ENCODE results near the gene UBE2E2.
"Not testable (repeated sequence)": the region's sequence is repeated elsewhere in the genome, so short reads cannot be mapped to it uniquely, and the experiment has no call there.

Gene UBE2E2

GRCh38 chr3:23615068-23615467, 411.9 kb downstream of the UBE2E2 start:
- H3K79me2 ChIP-seq (ENCODE audit: insufficient read depth, low read length), result no peaks in the 10 kb centered on the region
- no peaks in the 10 kb centered on the region for H3K9me2 ChIP-seq (replicated peaks; ENCODE audit: low read depth, low read length)
- no peak overlapping the region for H2AFZ ChIP-seq (ENCODE audit: low read length)
- H3K4me3 ChIP-seq (ENCODE audit: low read length, poor library complexity, severe bottlenecking), result no peak overlapping the region
- no peaks in the 10 kb centered on the region for H4K20me1 ChIP-seq (ENCODE audit: insufficient read depth, low read length, poor library complexity, severe bottlenecking)
- H3K4me2 ChIP-seq (ENCODE audit: low read depth, low read length, poor library complexity, severe bottlenecking), result no peak overlapping the region
- H3F3A ChIP-seq (ENCODE audit: low read depth), result no peaks in the 10 kb centered on the region
- H3K4me1 ChIP-seq (ENCODE audit: insufficient read depth, low read length, poor library complexity, severe bottlenecking), result peaks cover 9% of the 10 kb centered on the region
- H3K36me3 ChIP-seq (ENCODE audit: insufficient read depth, low read length), result no peaks in the 10 kb centered on the region
- H3K27me3 ChIP-seq (ENCODE audit: insufficient read depth, low read length, poor library complexity, severe bottlenecking), result no peaks in the 10 kb centered on the region
- no peaks in the 10 kb centered on the region for H3K9me3 ChIP-seq (ENCODE audit: insufficient read depth, low read depth, low read length)
- H3K9ac ChIP-seq (ENCODE audit: low read depth, low read length, poor library complexity, severe bottlenecking), result no peak overlapping the region
- TF ChIP-seq CTCF (conservative IDR thresholded peaks at IDR 0.05; ENCODE audit: low read length) (peak; percentile 35), EZH2phosphoT487 (IDR thresholded peaks at IDR 0.05; ENCODE audit: borderline replicate concordance) (no peak)

- not testable (repeated sequence) for H3F3A ChIP-seq (ENCODE audit: low read depth); H3K79me2 ChIP-seq (ENCODE audit: insufficient read depth, low read length); H3K27me3 ChIP-seq (ENCODE audit: insufficient read depth, low read length, poor library complexity, severe bottlenecking); H2AFZ ChIP-seq (ENCODE audit: low read length); H3K9me3 ChIP-seq (ENCODE audit: insufficient read depth, low read depth, low read length); H3K4me2 ChIP-seq (ENCODE audit: low read depth, low read length, poor library complexity, severe bottlenecking); H3K4me1 ChIP-seq (ENCODE audit: insufficient read depth, low read length, poor library complexity, severe bottlenecking); H3K9ac ChIP-seq (ENCODE audit: low read depth, low read length, poor library complexity, severe bottlenecking); H3K9me2 ChIP-seq (replicated peaks; ENCODE audit: low read depth, low read length); H4K20me1 ChIP-seq (ENCODE audit: insufficient read depth, low read length, poor library complexity, severe bottlenecking); H3K4me3 ChIP-seq (ENCODE audit: low read length, poor library complexity, severe bottlenecking); H3K36me3 ChIP-seq (ENCODE audit: insufficient read depth, low read length)
These were observed 415.3 kb downstream of the UBE2E2 start for GRCh38 chr3:23618475-23618874.

GRCh38 chr3:23619705-23620637, 416.8 kb downstream of the UBE2E2 start:
- Histone ChIP-seq H3K4me1 (ENCODE audit: insufficient read depth, low read length, poor library complexity, severe bottlenecking) (peaks cover 9% of the 10 kb centered on the region), H3K36me3 (ENCODE audit: insufficient read depth, low read length) (no peaks in the 10 kb centered on the region; the same call in 1 of the 2 replicates), H3K4me2 (ENCODE audit: low read depth, low read length, poor library complexity, severe bottlenecking) (no peak overlapping the region), H3K9me2 (replicated peaks; ENCODE audit: low read depth, low read length) (no peaks in the 10 kb centered on the region), H3K27me3 (ENCODE audit: insufficient read depth, low read length, poor library complexity, severe bottlenecking) (no peaks in the 10 kb centered on the region), H3K9me3 (ENCODE audit: insufficient read depth, low read depth, low read length) (no peaks in the 10 kb centered on the region), H3K9ac (ENCODE audit: low read depth, low read length, poor library complexity, severe bottlenecking) (no peak overlapping the region), H3K4me3 (ENCODE audit: low read length, poor library complexity, severe bottlenecking) (no peak overlapping the region), H3K79me2 (ENCODE audit: insufficient read depth, low read length) (no peaks in the 10 kb centered on the region), H4K20me1 (ENCODE audit: insufficient read depth, low read length, poor library complexity, severe bottlenecking) (no peaks in the 10 kb centered on the region), H2AFZ (ENCODE audit: low read length) (no peak overlapping the region), H3F3A (ENCODE audit: low read depth) (no peaks in the 10 kb centered on the region)
- no peak for TF ChIP-seq CTCF (conservative IDR thresholded peaks at IDR 0.05; ENCODE audit: low read length)
- no peak for TF ChIP-seq EZH2phosphoT487 (IDR thresholded peaks at IDR 0.05; ENCODE audit: borderline replicate concordance)

- no peaks in the 10 kb centered on the region for H4K20me1 ChIP-seq (ENCODE audit: insufficient read depth, low read length, poor library complexity, severe bottlenecking)
- no peak overlapping the region for H3K4me2 ChIP-seq (ENCODE audit: low read depth, low read length, poor library complexity, severe bottlenecking)
- H3K36me3 ChIP-seq (ENCODE audit: insufficient read depth, low read length), result no peaks in the 10 kb centered on the region; the same call in 1 of the 2 replicates
- H3K27me3 ChIP-seq (ENCODE audit: insufficient read depth, low read length, poor library complexity, severe bottlenecking), result no peaks in the 10 kb centered on the region
- no peaks in the 10 kb centered on the region for H3K9me3 ChIP-seq (ENCODE audit: insufficient read depth, low read depth, low read length)
- H2AFZ ChIP-seq (ENCODE audit: low read length), result no peak overlapping the region
- no peaks in the 10 kb centered on the region for H3K9me2 ChIP-seq (replicated peaks; ENCODE audit: low read depth, low read length)
- H3K9ac ChIP-seq (ENCODE audit: low read depth, low read length, poor library complexity, severe bottlenecking), result no peak overlapping the region
- TF ChIP-seq CTCF (conservative IDR thresholded peaks at IDR 0.05; ENCODE audit: low read length) (no peak), EZH2phosphoT487 (IDR thresholded peaks at IDR 0.05; ENCODE audit: borderline replicate concordance) (no peak)
- no peak overlapping the region for H3K4me3 ChIP-seq (ENCODE audit: low read length, poor library complexity, severe bottlenecking)
- H3K79me2 ChIP-seq (ENCODE audit: insufficient read depth, low read length), result no peaks in the 10 kb centered on the region
- peaks cover 9% of the 10 kb centered on the region for H3K4me1 ChIP-seq (ENCODE audit: insufficient read depth, low read length, poor library complexity, severe bottlenecking)
- H3F3A ChIP-seq (ENCODE audit: low read depth), result no peaks in the 10 kb centered on the region
These were observed 417.5 kb downstream of the UBE2E2 start for GRCh38 chr3:23620638-23621015.
